ENCODE results near the gene RAD51AP1. TPM values are rescaled to one million over a fixed set of nuclear protein-coding genes. Genes with fewer than 3 reads are reported as not detected.

The RAD51AP1 gene
- total and polyA plus RNA-seq, 2 donors (not counting 1 experiment from before 2014, with no cell fraction given) = 3.5 to 4.6 TPM

- Histone ChIP-seq H3K27me3 (replicated peaks in 1 of 4; ENCODE audit: control extremely low read depth in 1 of 4, control insufficient read depth in 3 of 4, insufficient read depth in 4 of 4, low read length in 3 of 4) (no peaks in the 10 kb centered on the region), H3K4me2 (replicated peaks; ENCODE audit: low read depth, low read length, poor library complexity, severe bottlenecking) (no peak overlapping the region), H3K36me3 (replicated peaks in 1 of 2; ENCODE audit: control extremely low read depth in 1 of 2, control insufficient read depth in 1 of 2, extremely low read depth in 1 of 2, insufficient read depth in 2 of 2, low read length in 1 of 2) (no peaks in the 10 kb centered on the region), H2AFZ (ENCODE audit: insufficient read depth, low read depth, low read length, poor library complexity, severe bottlenecking) (no peak overlapping the region), H3K79me2 (ENCODE audit: control insufficient read depth, insufficient read depth, low read length) (no peaks in the 10 kb centered on the region), H3K27ac (ENCODE audit: low read length in 2 of 2) (no peak overlapping the region), H3K4me3 (ENCODE audit: control extremely low read depth in 1 of 5, extremely low read depth in 1 of 5, insufficient read depth in 1 of 5, low read depth in 2 of 5, low read length in 4 of 5) (no peak overlapping the region), H4K20me1 (ENCODE audit: control insufficient read depth, insufficient read depth, low read length, poor library complexity, severe bottlenecking) (no peaks in the 10 kb centered on the region), H3K9me3 (ENCODE audit: control extremely low read depth in 1 of 3, control insufficient read depth in 2 of 3, insufficient read depth in 1 of 3, low read length in 2 of 3) (no peaks in the 10 kb centered on the region), H3K9ac (ENCODE audit: low read length) (no peak overlapping the region), H3K4me1 (ENCODE audit: control insufficient read depth in 2 of 2, insufficient read depth in 2 of 2, low read length in 2 of 2) (peaks cover 0 to 6% of the 10 kb centered on the region in 2 donors)
- 88% methylated on average over 4 of the region's 6 CpGs for WGBS (ENCODE audit: insufficient coverage)
- TF ChIP-seq EZH2 (IDR thresholded peaks at IDR 0.05; ENCODE audit: borderline replicate concordance, insufficient read depth, low read depth, low read length, poor library complexity, severe bottlenecking) (no peak), CTCF (IDR thresholded peaks at IDR 0.05) (no peak)
- intact Hi-C loops (cut with micrococcal nuclease) = no loop called here
- ATAC-seq (ENCODE audit: low read depth) (no peak), DNase-seq (no peak)
- CTCF ChIA-PET = no interaction called here
- no peak overlapping the region for H3K4me3 Mint-ChIP-seq
- H3K4me1 Mint-ChIP-seq = peaks cover 12% of the 10 kb centered on the region
- POLR2A ChIA-PET = interaction anchor here (0.6 kb wide), 1 partner anchor 10 kb away, joined by 5 read pairs; no protein-coding TSS in a partner anchor
- H3K27me3 Mint-ChIP-seq = no peaks in the 10 kb centered on the region
- H3K9me3 Mint-ChIP-seq (ENCODE audit: insufficient read depth) = no peaks in the 10 kb centered on the region
- H3K27ac Mint-ChIP-seq = peak overlapping the region; percentile 28
Measured at GRCh38 chr12:4584281-4584680, 45.6 kb downstream of the RAD51AP1 start.

GRCh38 chr12:4584896-4585295 lies 46.2 kb downstream of the RAD51AP1 start:
- Histone ChIP-seq H3K9ac (ENCODE audit: low read length) (no peak overlapping the region), H4K20me1 (ENCODE audit: control insufficient read depth, insufficient read depth, low read length, poor library complexity, severe bottlenecking) (no peaks in the 10 kb centered on the region), H3K4me3 (ENCODE audit: control extremely low read depth in 1 of 5, extremely low read depth in 1 of 5, insufficient read depth in 1 of 5, low read depth in 2 of 5, low read length in 4 of 5) (no peak overlapping the region), H3K36me3 (replicated peaks in 1 of 2; ENCODE audit: control extremely low read depth in 1 of 2, control insufficient read depth in 1 of 2, extremely low read depth in 1 of 2, insufficient read depth in 2 of 2, low read length in 1 of 2) (peaks cover 0 to 4% of the 10 kb centered on the region in 2 experiments), H3K27ac (ENCODE audit: low read length in 2 of 2) (no peak overlapping the region), H3K27me3 (replicated peaks in 1 of 4; ENCODE audit: control extremely low read depth in 1 of 4, control insufficient read depth in 3 of 4, insufficient read depth in 4 of 4, low read length in 3 of 4) (no peaks in the 10 kb centered on the region), H3K9me3 (ENCODE audit: control extremely low read depth in 1 of 3, control insufficient read depth in 2 of 3, insufficient read depth in 1 of 3, low read length in 2 of 3) (no peaks in the 10 kb centered on the region), H3K4me1 (ENCODE audit: control insufficient read depth in 2 of 2, insufficient read depth in 2 of 2, low read length in 2 of 2) (peaks cover 0 to 3% of the 10 kb centered on the region in 2 donors), H3K4me2 (replicated peaks; ENCODE audit: low read depth, low read length, poor library complexity, severe bottlenecking) (no peak overlapping the region), H3K79me2 (ENCODE audit: control insufficient read depth, insufficient read depth, low read length) (no peaks in the 10 kb centered on the region), H2AFZ (ENCODE audit: insufficient read depth, low read depth, low read length, poor library complexity, severe bottlenecking) (no peak overlapping the region)
- TF ChIP-seq EZH2 (IDR thresholded peaks at IDR 0.05; ENCODE audit: borderline replicate concordance, insufficient read depth, low read depth, low read length, poor library complexity, severe bottlenecking) (no peak), CTCF (IDR thresholded peaks at IDR 0.05) (no peak)
- ChIA-PET CTCF (no interaction called here), POLR2A (interaction anchor here (0.6 kb wide), 1 partner anchor 9 kb away, joined by 5 read pairs; no protein-coding TSS in a partner anchor)
- ATAC-seq (ENCODE audit: low read depth) = no peak
- Mint-ChIP-seq H3K27ac (no peak overlapping the region), H3K27me3 (no peaks in the 10 kb centered on the region), H3K4me1 (peaks cover 7% of the 10 kb centered on the region), H3K9me3 (ENCODE audit: insufficient read depth) (no peaks in the 10 kb centered on the region), H3K4me3 (no peak overlapping the region)
- intact Hi-C loops (cut with micrococcal nuclease) = no loop called here
- WGBS (ENCODE audit: insufficient coverage) = 98% methylated on average over 7 of the region's 7 CpGs
- DNase-seq = no peak
